GM18526 (cell line): Measurements from ENCODE around the gene PKP4.

ENCODE experiments used
- POLR2A ChIP-seq: IDR thresholded peaks from 3 replicates; pipeline ENCODE4 v1.6.1; 2011; ENCODE audit not compliant: insufficient read length; ENCODE audit errors: extremely low read depth

The PKP4 gene

GRCh38 chr2:158600155-158600802 lies 143.5 kb downstream of the PKP4 start:
- TF ChIP-seq POLR2A = no peak

- no peak for TF ChIP-seq POLR2A
Measured at GRCh38 chr2:158602027-158602426, 145.3 kb downstream of the PKP4 start.

- TF ChIP-seq POLR2A = no peak
Measured at GRCh38 chr2:158603205-158603604, 146.5 kb downstream of the PKP4 start.

- no peak for TF ChIP-seq POLR2A
Measured at GRCh38 chr2:158603986-158604385, 147.2 kb downstream of the PKP4 start.

- TF ChIP-seq POLR2A = no peak
Measured at GRCh38 chr2:158610059-158610458, 153.3 kb downstream of the PKP4 start.

GRCh38 chr2:158616480-158617000 lies 159.8 kb downstream of the PKP4 start:
- no peak for TF ChIP-seq POLR2A

- TF ChIP-seq POLR2A = no peak
Measured at GRCh38 chr2:158618891-158619490, 162.2 kb downstream of the PKP4 start.

GRCh38 chr2:158619496-158619895 lies 162.7 kb downstream of the PKP4 start:
- TF ChIP-seq POLR2A = no peak

GRCh38 chr2:158620656-158621055 lies 163.9 kb downstream of the PKP4 start:
- TF ChIP-seq POLR2A = no peak

GRCh38 chr2:158624071-158624667 lies 167.4 kb downstream of the PKP4 start:
- TF ChIP-seq POLR2A = no peak

GRCh38 chr2:158624961-158625360 lies 168.2 kb downstream of the PKP4 start:
- no peak for TF ChIP-seq POLR2A

- no peak for TF ChIP-seq POLR2A
Measured at GRCh38 chr2:158629116-158629515, 172.4 kb downstream of the PKP4 start.

- no peak for TF ChIP-seq POLR2A
Measured at GRCh38 chr2:158633261-158633660, 176.5 kb downstream of the PKP4 start.

- TF ChIP-seq POLR2A = no peak
Measured at GRCh38 chr2:158634627-158635026, 177.9 kb downstream of the PKP4 start.

GRCh38 chr2:158635961-158636601 lies 179.3 kb downstream of the PKP4 start:
- TF ChIP-seq POLR2A = no peak

GRCh38 chr2:158637357-158637756 lies 180.6 kb downstream of the PKP4 start:
- no peak for TF ChIP-seq POLR2A
